Hepatocyte (in vitro differentiated cells): ENCODE results near the gene ZBTB7C.

Experiments used
- EZH2 ChIP-seq: fragments of 200-600 bp; sonication (generic); IDR thresholded peaks from 2 replicates; pipeline ENCODE4 v1.6.1; 2016; ENCODE audit warnings: antibody characterized with exemption, mild to moderate bottlenecking, borderline replicate concordance
- EZH2phosphoT487 ChIP-seq: fragments of 200-600 bp; sonication (generic); IDR thresholded peaks from one replicate; pipeline ENCODE4 v1.6.1; 2018; ENCODE audit warnings: antibody characterized with exemption, mild to moderate bottlenecking, low read depth, moderate library complexity; ENCODE audit not compliant: unreplicated experiment, severe bottlenecking
- TF ChIP-seq, protein P1 (sequence below): fragments of 200-600 bp; sonication (generic); IDR thresholded peaks from 2 replicates; pipeline ENCODE4 v1.5.1; 2016; ENCODE audit warnings: antibody characterized with exemption, mild to moderate bottlenecking; ENCODE audit not compliant: poor library complexity

DNA sequence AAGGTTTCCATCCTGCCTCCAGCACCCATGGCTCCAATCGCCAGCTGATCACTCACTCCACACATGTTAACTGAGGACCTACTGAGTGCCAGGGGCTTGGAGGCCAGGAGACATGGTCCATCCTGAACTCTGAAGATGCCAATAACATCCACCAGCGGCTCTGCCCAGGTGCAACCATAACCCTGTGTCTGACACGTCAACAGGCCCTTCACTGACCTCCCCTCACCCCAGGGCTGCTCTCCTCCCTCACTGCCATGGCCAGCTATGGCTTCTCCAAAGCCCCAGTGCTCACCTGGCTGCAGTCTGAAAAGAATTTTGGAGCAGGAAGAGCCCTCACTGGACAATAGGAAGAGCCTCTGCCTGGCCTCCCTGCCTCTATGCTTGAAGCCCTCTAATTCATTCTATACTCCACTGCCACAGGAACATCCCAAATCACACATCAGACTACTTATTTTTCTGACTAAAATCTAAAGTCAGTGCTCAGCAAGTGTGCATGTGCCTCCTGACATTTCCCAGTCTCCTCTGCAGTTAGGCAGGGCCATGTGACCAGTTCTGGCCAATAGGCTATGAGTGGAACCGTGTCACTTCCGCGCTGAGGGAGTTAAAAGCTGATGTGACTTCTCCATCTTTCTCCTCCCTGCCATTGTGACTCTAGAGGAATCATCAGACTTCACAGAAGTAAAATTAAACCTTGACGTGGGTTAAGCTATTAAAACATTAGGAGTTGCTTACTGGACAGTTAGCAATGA, 37.2 kb downstream of the ZBTB7C start:
- TF ChIP-seq, protein P1, sequence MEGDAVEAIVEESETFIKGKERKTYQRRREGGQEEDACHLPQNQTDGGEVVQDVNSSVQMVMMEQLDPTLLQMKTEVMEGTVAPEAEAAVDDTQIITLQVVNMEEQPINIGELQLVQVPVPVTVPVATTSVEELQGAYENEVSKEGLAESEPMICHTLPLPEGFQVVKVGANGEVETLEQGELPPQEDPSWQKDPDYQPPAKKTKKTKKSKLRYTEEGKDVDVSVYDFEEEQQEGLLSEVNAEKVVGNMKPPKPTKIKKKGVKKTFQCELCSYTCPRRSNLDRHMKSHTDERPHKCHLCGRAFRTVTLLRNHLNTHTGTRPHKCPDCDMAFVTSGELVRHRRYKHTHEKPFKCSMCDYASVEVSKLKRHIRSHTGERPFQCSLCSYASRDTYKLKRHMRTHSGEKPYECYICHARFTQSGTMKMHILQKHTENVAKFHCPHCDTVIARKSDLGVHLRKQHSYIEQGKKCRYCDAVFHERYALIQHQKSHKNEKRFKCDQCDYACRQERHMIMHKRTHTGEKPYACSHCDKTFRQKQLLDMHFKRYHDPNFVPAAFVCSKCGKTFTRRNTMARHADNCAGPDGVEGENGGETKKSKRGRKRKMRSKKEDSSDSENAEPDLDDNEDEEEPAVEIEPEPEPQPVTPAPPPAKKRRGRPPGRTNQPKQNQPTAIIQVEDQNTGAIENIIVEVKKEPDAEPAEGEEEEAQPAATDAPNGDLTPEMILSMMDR: no peak
- TF ChIP-seq EZH2phosphoT487 (no peak), EZH2 (no peak)
